ENCODE results near the gene JDP2. TPM values are rescaled to one million over a fixed set of nuclear protein-coding genes. Genes with fewer than 3 reads are reported as not detected.

JDP2 gene
- polyA plus RNA-seq, 5 donors = 21.6 to 27.7 (median 24.3) TPM

GRCh38 chr14:75434138-75434889 is 6.5 kb downstream of the JDP2 start:
- DNase-seq = peak in 1 of 2 donors; percentile 83

GRCh38 chr14:75434890-75435248 is 7.0 kb downstream of the JDP2 start:
- DNase-seq = no peak

GRCh38 chr14:75435473-75435872 is 7.7 kb downstream of the JDP2 start:
- DNase-seq = no peak

GRCh38 chr14:75437201-75438143 is 9.7 kb downstream of the JDP2 start:
- no peak for DNase-seq

GRCh38 chr14:75438486-75439080 is 10.8 kb downstream of the JDP2 start:
- DNase-seq = no peak

GRCh38 chr14:75439989-75440388 is 12.2 kb downstream of the JDP2 start:
- no peak for DNase-seq

GRCh38 chr14:75440733-75441477 is 13.1 kb downstream of the JDP2 start:
- peak; percentile 76 to 87 for DNase-seq

GRCh38 chr14:75441728-75442127 is 13.9 kb downstream of the JDP2 start:
- DNase-seq = no peak

GRCh38 chr14:75442166-75442565 is 14.3 kb downstream of the JDP2 start:
- DNase-seq = no peak

- DNase-seq = no peak
These were observed 14.8 kb downstream of the JDP2 start for GRCh38 chr14:75442642-75443041.

GRCh38 chr14:75443203-75443969 is 15.6 kb downstream of the JDP2 start:
- peak in 1 of 2 donors; percentile 70 for DNase-seq

- no peak for DNase-seq
These were observed 17.4 kb downstream of the JDP2 start for GRCh38 chr14:75445236-75445635.

- no peak for DNase-seq
These were observed 18.1 kb downstream of the JDP2 start for GRCh38 chr14:75445963-75446362.

GRCh38 chr14:75446447-75446846 is 18.6 kb downstream of the JDP2 start:
- no peak for DNase-seq

- no peak for DNase-seq
These were observed 20.4 kb downstream of the JDP2 start for GRCh38 chr14:75448209-75448608.

- DNase-seq = no peak
These were observed 21.2 kb downstream of the JDP2 start for GRCh38 chr14:75449036-75449435.

GRCh38 chr14:75449696-75450095 is 21.9 kb downstream of the JDP2 start:
- no peak for DNase-seq

- DNase-seq = no peak
These were observed 22.8 kb downstream of the JDP2 start for GRCh38 chr14:75450381-75451276.

- DNase-seq = no peak
These were observed 24.5 kb downstream of the JDP2 start for GRCh38 chr14:75452324-75452723.
